ENCODE measurements around the gene FAM83G. TPM values are rescaled to one million over a fixed set of nuclear protein-coding genes. Genes with fewer than 3 reads are reported as not detected.
A peak's percentile ranks its signal among the peaks of the same experiment; 100 is the strongest.
"Not testable (repeated sequence)": the region's sequence is repeated elsewhere in the genome, so short reads cannot be mapped to it uniquely, and the experiment has no call there.

The FAM83G gene
- total and polyA plus RNA-seq, 9 donors, result 0.93 to 5.1 (median 2.3) TPM

DNA sequence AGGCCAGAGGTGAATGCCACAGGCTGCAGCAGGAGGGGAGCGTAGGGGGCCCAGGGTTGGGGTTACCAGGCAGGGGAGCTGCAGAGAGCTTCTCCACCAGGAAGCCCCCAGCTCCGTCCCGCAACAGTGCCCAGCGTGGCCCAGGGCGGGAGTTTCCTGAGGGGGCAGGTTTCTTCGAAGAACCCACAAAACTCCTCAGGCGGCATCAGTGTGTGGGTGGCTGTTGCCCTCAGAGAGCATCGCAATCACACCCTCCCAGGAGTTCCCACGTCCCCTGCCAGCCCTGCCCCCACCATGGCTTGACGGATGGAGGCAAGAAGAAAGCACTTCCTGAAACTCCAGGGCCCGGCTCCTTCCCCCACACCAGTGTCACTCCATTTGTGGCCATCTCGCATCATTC is 34.2 kb upstream of the FAM83G start:
- no CpG with 5 or more reads among the region's 12 CpGs for WGBS, 3 donors

GRCh38 chr17:19038007-19038406 is 33.4 kb upstream of the FAM83G start:
- H3K36me3 ChIP-seq; intact Hi-C loops (cut with DNase I); H3K4me1 ChIP-seq (ENCODE audit: insufficient read depth); DNase-seq; H3K9me3 ChIP-seq; H3K27ac ChIP-seq; H3K4me3 ChIP-seq; H3K27me3 ChIP-seq: not testable (repeated sequence)
- no CpG with 5 or more reads among the region's 17 CpGs for WGBS, 3 donors

More for the DNA sequence above, 34.2 kb upstream of the FAM83G start:
- H3K9me3 ChIP-seq; H3K4me1 ChIP-seq (ENCODE audit: insufficient read depth); H3K27me3 ChIP-seq; H3K27ac ChIP-seq; H3K36me3 ChIP-seq; H3K4me3 ChIP-seq; intact Hi-C loops (cut with DNase I); DNase-seq: not testable (repeated sequence)

GRCh38 chr17:19037547-19037946 is 33.0 kb upstream of the FAM83G start:
- H3K27me3 ChIP-seq; intact Hi-C loops (cut with DNase I); H3K9me3 ChIP-seq; DNase-seq; H3K4me3 ChIP-seq; H3K27ac ChIP-seq; H3K36me3 ChIP-seq; H3K4me1 ChIP-seq (ENCODE audit: insufficient read depth): not testable (repeated sequence)
- WGBS, 3 donors, result 50% methylated on average over 1 of the region's 6 CpGs; no CpG with 5 or more reads in 2 of the 3 donors

GRCh38 chr17:19036186-19036585 is 31.6 kb upstream of the FAM83G start:
- DNase-seq; H3K9me3 ChIP-seq; intact Hi-C loops (cut with DNase I); H3K36me3 ChIP-seq; H3K27me3 ChIP-seq; H3K4me1 ChIP-seq (ENCODE audit: insufficient read depth); H3K4me3 ChIP-seq; H3K27ac ChIP-seq: not testable (repeated sequence)
- no CpG with 5 or more reads among the region's 6 CpGs for WGBS, 3 donors

DNA sequence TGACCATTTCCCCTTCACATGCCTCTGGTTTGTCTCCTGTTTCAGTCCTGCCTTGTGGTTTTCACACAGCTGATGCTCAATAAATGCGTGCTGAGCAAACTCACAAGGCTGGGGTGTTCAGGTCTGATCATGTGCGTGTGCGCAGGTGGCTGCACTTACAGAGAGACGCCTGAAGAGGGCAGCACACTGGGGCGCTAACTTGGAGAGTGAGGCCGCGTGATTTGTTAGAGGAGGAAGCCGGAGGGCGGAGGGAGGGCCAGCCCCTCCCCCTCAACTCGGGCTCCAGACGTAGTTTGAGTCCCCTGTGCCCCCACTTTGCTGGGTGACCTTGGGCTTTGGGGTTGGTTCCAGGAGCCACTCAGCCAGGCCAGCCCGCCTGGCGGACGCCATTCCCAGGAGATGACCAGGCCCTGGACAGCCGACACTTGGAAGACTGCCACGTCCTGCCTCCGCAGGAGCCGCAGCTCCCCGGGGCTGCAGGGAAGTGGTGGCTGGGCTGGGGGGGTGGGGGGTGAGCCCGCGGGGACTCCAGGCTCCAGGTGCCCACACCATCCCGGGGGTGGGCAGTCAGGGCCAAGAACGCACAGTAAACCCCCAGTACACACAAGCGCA is 27.9 kb upstream of the FAM83G start:
- intact Hi-C loops (cut with DNase I); H3K27me3 ChIP-seq; H3K9me3 ChIP-seq; H3K27ac ChIP-seq; H3K4me3 ChIP-seq; H3K4me1 ChIP-seq (ENCODE audit: insufficient read depth); H3K36me3 ChIP-seq: not testable (repeated sequence)
- no CpG with 5 or more reads among the region's 24 CpGs for WGBS, 3 donors
- peak in 1 of 5 donors; percentile 3 for DNase-seq

- H3K36me3 ChIP-seq; H3K4me1 ChIP-seq (ENCODE audit: insufficient read depth); intact Hi-C loops (cut with DNase I); H3K9me3 ChIP-seq; H3K4me3 ChIP-seq; H3K27me3 ChIP-seq; H3K27ac ChIP-seq: not testable (repeated sequence)
- WGBS, 3 donors, result 20% methylated on average over 1 of the region's 4 CpGs; no CpG with 5 or more reads in 2 of the 3 donors
- DNase-seq, result peak; percentile 64 to 74 (median 66)
Observed at GRCh38 chr17:19031729-19032128, 27.2 kb upstream of the FAM83G start.

DNA sequence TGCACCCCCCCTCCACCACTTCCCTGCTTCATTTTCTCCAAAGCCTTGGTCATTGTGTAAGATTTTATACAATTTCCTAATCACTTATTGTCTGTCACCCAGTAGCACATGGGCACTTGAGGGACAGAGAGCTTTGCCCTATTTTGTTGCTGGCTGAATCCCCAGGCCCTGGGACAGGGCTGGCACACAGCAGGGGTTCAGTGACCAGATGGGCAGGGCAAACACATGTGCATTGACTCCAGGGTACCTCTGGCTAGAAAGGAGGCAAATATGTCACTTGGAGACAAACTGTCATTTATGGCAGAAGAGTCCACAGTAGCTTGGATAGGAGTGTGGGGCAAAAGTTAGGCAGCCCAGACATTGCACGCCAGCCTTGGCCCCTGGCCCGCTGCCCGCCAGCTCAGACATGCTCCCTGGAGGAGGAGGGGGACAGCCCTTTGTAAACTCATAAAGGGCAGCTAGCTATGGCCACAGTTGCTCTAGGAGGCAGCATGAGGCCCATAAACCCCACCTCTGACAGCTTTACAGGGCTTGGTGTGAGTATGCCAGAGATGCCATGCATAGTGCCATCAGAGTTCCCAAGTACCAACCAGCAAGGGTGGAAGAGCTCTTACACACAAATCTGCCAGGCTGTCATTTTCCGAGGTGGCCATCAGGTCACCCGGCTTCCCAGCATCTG is 26.3 kb upstream of the FAM83G start:
- H3K4me3 ChIP-seq; intact Hi-C loops (cut with DNase I); H3K27me3 ChIP-seq; DNase-seq; H3K36me3 ChIP-seq; H3K4me1 ChIP-seq (ENCODE audit: insufficient read depth); H3K9me3 ChIP-seq; H3K27ac ChIP-seq: not testable (repeated sequence)
- 86% methylated on average over 1 of the region's 5 CpGs; no CpG with 5 or more reads in 2 of the 3 donors for WGBS, 3 donors

DNA sequence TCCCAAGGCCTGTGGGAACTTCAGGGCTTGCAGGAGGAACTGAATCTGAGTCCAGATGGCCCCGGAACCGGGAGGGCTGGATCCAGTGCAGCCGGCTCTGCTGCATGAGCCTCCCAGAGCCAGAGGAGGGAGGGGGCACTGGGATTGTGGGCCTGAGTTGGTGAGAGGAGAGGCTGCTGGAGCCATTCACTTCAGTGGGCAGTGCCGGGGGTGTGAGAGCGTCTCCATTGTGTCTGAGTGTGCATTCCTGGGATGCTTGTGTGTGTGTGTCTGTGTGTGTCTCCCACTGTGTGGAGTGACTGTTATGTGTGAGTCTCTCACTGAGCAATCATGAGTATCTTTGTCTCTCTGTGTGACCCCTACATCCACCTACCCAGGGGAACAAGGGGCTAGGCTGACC is 25.2 kb upstream of the FAM83G start:
- H3K27me3 ChIP-seq; H3K4me1 ChIP-seq (ENCODE audit: insufficient read depth); H3K4me3 ChIP-seq; H3K9me3 ChIP-seq; H3K27ac ChIP-seq; DNase-seq; H3K36me3 ChIP-seq; intact Hi-C loops (cut with DNase I): not testable (repeated sequence)
- no CpG with 5 or more reads among the region's 5 CpGs for WGBS, 3 donors

DNA sequence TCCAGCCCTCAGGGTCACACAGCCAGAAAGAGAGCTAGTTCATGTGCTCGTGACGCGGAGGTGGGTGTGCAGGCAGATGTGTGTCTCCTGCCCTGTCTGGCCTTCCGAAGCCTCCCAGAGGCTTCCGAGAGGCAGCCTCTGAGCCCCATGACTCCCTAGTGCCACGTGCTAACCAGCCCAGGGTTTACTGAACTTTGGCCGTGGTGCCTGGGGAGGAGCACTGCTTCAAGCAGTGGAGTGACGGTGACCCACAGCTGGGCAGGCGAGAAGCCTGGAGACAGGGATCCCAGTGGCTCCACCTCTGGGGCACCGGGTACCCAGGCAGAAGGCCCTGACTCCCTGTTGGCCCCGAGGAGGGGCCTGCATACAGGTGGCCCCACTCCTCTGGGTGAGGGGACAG is 24.1 kb upstream of the FAM83G start:
- H3K27me3 ChIP-seq; H3K4me3 ChIP-seq; H3K36me3 ChIP-seq; H3K9me3 ChIP-seq; intact Hi-C loops (cut with DNase I); H3K4me1 ChIP-seq (ENCODE audit: insufficient read depth); H3K27ac ChIP-seq; DNase-seq: not testable (repeated sequence)
- no CpG with 5 or more reads among the region's 11 CpGs for whole genome bisulfite sequencing, 3 donors

Measured in ovary (tissue), 9 donors.